Cardiac muscle cell (in vitro differentiated cells and primary cell): ENCODE results near the gene CHRD. TPM values are rescaled to one million over a fixed set of nuclear protein-coding genes. Genes with fewer than 3 reads are reported as not detected.
A peak's percentile ranks its signal among the peaks of the same experiment; 100 is the strongest.

ENCODE experiments used
- DNase-seq, 2 donors: peaks; one replicate each; pipeline versions ENCODE4 v3.0.0 to v3.0.0-alpha.2; 2010 to 2017; ENCODE audit warnings: low read depth in 1 of 2, low spot score in 1 of 2
- H3K27ac ChIP-seq: fragments of 200-600 bp; sonication (generic); 2 replicates; pipeline ENCODE4 v1.5.1; 2016
- H3K27me3 ChIP-seq: fragments of 200-600 bp; sonication (generic); 2 replicates; pipeline ENCODE4 v1.6.0; 2016; ENCODE audit warnings: control low read depth
- H3K36me3 ChIP-seq: fragments of 200-600 bp; sonication (generic); 2 replicates; pipeline ENCODE4 v1.5.1; 2016; ENCODE audit warnings: control low read depth
- H3K4me1 ChIP-seq: fragments of 200-600 bp; sonication (generic); 2 replicates; pipeline ENCODE4 v1.8.1; 2017; ENCODE audit warnings: low read depth, mild to moderate bottlenecking, mixed run types
- H3K4me3 ChIP-seq: fragments of 200-600 bp; sonication (generic); 2 replicates; pipeline ENCODE4 v1.5.1; 2016; ENCODE audit warnings: mild to moderate bottlenecking
- H3K9me3 ChIP-seq: fragments of 200-600 bp; sonication (generic); 2 replicates; pipeline ENCODE4 v1.5.1; 2017; ENCODE audit warnings: low read depth, mild to moderate bottlenecking, control low read depth
- polyA plus RNA-seq: library from polyadenylated mRNA; unstranded; fragments of >200 nt; fragmentation: Nextera tagmentation; extraction: Ambion mirVana; gene quantifications from 2 replicates; pipeline ENCODE4 v1.2.1, GENCODE V29; 2016
- total RNA-seq: library from RNA; depleted of rRNA; stranded (reverse); fragments of >200 nt; gene quantifications from 2 replicates; pipeline ENCODE4 v1.2.3, GENCODE V29; 2016
- TF ChIP-seq, protein P1 (sequence below): IDR thresholded peaks from 2 replicates; pipeline ENCODE4 v1.5.1; 2012; ENCODE audit warnings: low read depth, mild to moderate bottlenecking, low read length

CHRD gene
- total and polyA plus RNA-seq, 2 experiments from 2014 or later, result 10.8 to 33.0 TPM

DNA sequence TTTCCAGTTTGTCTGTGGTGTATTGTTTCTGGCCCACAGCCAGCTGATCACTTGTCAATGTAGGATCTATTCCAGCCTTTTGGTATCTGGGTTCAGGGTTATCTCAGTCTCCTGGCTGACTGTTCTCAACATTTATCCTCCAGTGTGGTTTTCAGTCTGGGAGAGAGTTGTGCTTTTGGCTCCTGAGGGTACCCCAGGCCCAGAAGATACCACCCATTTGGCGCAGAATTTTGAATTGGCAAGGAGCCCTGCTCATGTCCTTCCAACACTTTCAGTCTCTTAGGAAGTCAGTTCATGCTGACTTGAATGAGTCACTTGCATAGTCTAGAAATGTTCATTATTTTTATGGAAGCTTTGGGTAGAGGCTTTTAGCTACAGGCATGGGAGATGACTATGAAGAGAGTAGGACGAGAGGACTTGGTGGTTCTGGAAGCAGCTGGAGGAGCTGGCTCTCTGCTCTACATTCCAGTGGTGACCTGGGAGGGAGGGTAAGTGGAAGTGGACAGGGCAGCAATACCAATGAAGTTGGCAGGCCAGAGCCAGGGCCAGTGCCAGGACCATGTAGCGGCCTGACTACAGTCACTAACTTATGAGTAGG lies 11.2 kb upstream of the CHRD start:
- DNase-seq, result peak in 1 of 2 donors; percentile 69
- TF ChIP-seq, protein P1, sequence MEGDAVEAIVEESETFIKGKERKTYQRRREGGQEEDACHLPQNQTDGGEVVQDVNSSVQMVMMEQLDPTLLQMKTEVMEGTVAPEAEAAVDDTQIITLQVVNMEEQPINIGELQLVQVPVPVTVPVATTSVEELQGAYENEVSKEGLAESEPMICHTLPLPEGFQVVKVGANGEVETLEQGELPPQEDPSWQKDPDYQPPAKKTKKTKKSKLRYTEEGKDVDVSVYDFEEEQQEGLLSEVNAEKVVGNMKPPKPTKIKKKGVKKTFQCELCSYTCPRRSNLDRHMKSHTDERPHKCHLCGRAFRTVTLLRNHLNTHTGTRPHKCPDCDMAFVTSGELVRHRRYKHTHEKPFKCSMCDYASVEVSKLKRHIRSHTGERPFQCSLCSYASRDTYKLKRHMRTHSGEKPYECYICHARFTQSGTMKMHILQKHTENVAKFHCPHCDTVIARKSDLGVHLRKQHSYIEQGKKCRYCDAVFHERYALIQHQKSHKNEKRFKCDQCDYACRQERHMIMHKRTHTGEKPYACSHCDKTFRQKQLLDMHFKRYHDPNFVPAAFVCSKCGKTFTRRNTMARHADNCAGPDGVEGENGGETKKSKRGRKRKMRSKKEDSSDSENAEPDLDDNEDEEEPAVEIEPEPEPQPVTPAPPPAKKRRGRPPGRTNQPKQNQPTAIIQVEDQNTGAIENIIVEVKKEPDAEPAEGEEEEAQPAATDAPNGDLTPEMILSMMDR, result no peak
- no peak overlapping the region for H3K4me3 ChIP-seq
- peaks cover 4% of the 10 kb centered on the region for H3K4me1 ChIP-seq
- no peak overlapping the region for H3K27ac ChIP-seq
- H3K9me3 ChIP-seq, result no peaks in the 10 kb centered on the region
- no peaks in the 10 kb centered on the region for H3K27me3 ChIP-seq
- H3K36me3 ChIP-seq, result peaks cover 11% of the 10 kb centered on the region

GRCh38 chr3:184371570-184372018 lies 8.3 kb upstream of the CHRD start:
- Histone ChIP-seq H3K4me3 (no peak overlapping the region), H3K27me3 (no peaks in the 10 kb centered on the region), H3K36me3 (peaks cover 10% of the 10 kb centered on the region), H3K27ac (no peak overlapping the region), H3K4me1 (no peaks in the 10 kb centered on the region), H3K9me3 (no peaks in the 10 kb centered on the region)
- peak; percentile 83 to 91 for DNase-seq
- TF ChIP-seq, protein P1, result peak; percentile 99

- Histone ChIP-seq H3K4me3 (no peak overlapping the region), H3K27me3 (no peaks in the 10 kb centered on the region), H3K27ac (no peak overlapping the region), H3K36me3 (peaks cover 5% of the 10 kb centered on the region), H3K9me3 (no peaks in the 10 kb centered on the region), H3K4me1 (peaks cover 1% of the 10 kb centered on the region)
- DNase-seq, result no peak
- TF ChIP-seq, protein P1, result no peak
These were observed 7.5 kb upstream of the CHRD start for GRCh38 chr3:184372296-184372821.

GRCh38 chr3:184372911-184373310 lies 6.9 kb upstream of the CHRD start:
- Histone ChIP-seq H3K9me3 (no peaks in the 10 kb centered on the region), H3K27ac (no peak overlapping the region), H3K36me3 (peaks cover 5% of the 10 kb centered on the region), H3K4me3 (no peak overlapping the region), H3K4me1 (peaks cover 5% of the 10 kb centered on the region), H3K27me3 (no peaks in the 10 kb centered on the region)
- DNase-seq, result no peak
- TF ChIP-seq, protein P1, result no peak

GRCh38 chr3:184373422-184373821 lies 6.4 kb upstream of the CHRD start:
- Histone ChIP-seq H3K27ac (no peak overlapping the region), H3K4me1 (peaks cover 5% of the 10 kb centered on the region), H3K27me3 (no peaks in the 10 kb centered on the region), H3K4me3 (no peak overlapping the region), H3K36me3 (peaks cover 1% of the 10 kb centered on the region), H3K9me3 (no peaks in the 10 kb centered on the region)
- TF ChIP-seq, protein P1, result no peak
- DNase-seq, result no peak
